WI38 (cell line): ENCODE measurements around the gene SPON1.
A peak's percentile ranks its signal among the peaks of the same experiment; 100 is the strongest.

Source experiments
- H3K4me3 ChIP-seq: 2 replicates; pipeline ENCODE4 v1.5.1; 2011; ENCODE audit warnings: low read depth, mild to moderate bottlenecking, control low read depth, low read length
- TF ChIP-seq, protein P1 (sequence below): IDR thresholded peaks from 2 replicates; pipeline ENCODE4 v1.5.1; 2012; ENCODE audit warnings: low read depth, mild to moderate bottlenecking, control low read depth, low read length

Gene SPON1

GRCh38 chr11:13947379-13947778, 15.1 kb upstream of the SPON1 start:
- TF ChIP-seq, protein P1, sequence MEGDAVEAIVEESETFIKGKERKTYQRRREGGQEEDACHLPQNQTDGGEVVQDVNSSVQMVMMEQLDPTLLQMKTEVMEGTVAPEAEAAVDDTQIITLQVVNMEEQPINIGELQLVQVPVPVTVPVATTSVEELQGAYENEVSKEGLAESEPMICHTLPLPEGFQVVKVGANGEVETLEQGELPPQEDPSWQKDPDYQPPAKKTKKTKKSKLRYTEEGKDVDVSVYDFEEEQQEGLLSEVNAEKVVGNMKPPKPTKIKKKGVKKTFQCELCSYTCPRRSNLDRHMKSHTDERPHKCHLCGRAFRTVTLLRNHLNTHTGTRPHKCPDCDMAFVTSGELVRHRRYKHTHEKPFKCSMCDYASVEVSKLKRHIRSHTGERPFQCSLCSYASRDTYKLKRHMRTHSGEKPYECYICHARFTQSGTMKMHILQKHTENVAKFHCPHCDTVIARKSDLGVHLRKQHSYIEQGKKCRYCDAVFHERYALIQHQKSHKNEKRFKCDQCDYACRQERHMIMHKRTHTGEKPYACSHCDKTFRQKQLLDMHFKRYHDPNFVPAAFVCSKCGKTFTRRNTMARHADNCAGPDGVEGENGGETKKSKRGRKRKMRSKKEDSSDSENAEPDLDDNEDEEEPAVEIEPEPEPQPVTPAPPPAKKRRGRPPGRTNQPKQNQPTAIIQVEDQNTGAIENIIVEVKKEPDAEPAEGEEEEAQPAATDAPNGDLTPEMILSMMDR: no peak
- no peak overlapping the region for H3K4me3 ChIP-seq

DNA sequence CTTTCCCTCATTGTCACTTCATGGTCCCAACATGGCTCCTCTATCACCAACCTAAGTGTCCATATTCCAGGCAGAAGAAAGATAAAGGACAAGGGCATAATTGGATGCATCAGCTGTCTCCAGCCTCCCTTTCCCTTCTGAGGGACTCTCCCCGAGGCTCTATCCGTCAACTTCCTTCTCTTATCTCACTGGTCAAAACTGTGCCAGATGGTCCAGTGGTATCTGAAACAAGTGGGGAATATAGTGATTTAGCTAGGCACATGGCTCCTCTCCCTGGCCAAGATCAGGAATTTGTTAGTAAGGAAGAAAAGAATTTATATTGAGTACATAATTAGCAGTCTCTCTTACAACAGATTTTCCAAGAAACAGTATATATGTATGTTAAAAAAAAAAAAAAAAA, 12.6 kb upstream of the SPON1 start:
- TF ChIP-seq, protein P1: no peak
- H3K4me3 ChIP-seq: no peak overlapping the region

DNA sequence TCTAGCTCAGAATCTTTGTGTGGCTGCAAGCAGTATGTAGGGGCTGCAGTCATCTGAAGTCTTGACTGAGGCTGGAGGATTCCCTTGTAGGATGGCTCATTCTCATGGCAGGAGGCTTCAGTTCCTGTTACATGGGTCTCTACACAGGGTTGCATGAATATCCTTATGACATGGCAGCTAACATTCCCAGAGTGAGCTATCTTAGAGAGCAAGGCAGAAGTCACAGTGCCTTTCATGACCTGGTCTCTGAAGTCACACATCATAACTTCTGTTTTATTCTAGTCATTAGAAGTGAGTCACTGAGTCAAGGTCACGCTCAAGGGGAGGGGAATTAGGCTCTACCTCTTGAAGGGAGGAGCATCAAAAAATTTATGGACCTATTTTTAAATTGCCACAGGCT, 10.3 kb upstream of the SPON1 start:
- no peak overlapping the region for H3K4me3 ChIP-seq
- TF ChIP-seq, protein P1: no peak

DNA sequence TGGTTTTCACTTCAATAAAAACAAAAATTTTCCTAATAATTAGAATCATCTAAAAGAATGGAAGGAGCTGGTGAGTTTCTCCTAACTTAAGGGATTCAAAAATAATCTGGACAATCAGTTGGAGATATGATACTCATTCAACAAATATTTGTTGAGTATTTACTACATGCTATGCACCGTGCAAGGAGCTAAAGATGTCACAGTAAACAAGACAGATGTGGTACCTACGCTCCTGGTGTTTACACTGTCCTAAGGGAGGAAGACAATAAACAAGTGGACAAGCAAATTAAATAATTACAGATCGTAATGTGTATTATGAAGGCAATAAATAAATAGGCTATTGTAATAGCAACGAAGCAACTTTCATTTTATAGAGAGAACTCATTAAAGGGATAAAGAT, 9.9 kb upstream of the SPON1 start:
- no peak overlapping the region for H3K4me3 ChIP-seq
- TF ChIP-seq, protein P1: no peak

- H3K4me3 ChIP-seq: no peak overlapping the region
- TF ChIP-seq, protein P1: no peak
Measured at GRCh38 chr11:13954591-13954990, 7.9 kb upstream of the SPON1 start.

GRCh38 chr11:13955971-13956421, 6.5 kb upstream of the SPON1 start:
- TF ChIP-seq, protein P1: peak; percentile 83
- H3K4me3 ChIP-seq: no peak overlapping the region

DNA sequence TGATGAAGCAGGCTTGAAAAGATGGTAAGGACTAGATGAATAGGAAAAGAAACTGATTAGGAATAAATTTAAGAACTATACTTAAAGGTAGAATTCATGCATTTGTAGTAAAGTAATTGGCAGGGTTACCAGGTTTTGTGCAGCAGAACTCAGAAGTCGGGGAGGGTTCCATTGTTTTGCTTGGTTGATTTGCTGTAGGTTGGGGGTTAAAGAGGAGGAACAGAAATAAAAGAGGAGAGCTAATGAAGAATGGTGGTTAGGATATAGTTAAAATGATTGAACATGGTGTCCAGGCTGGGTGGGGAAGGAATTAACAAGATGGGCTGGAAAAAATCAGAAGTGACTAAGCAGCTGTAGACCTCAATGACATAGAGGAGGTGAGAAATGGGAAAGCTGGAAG, 5.5 kb upstream of the SPON1 start:
- TF ChIP-seq, protein P1: no peak

More for the DNA sequence above, 5.5 kb upstream of the SPON1 start:
- H3K4me3 ChIP-seq: no peak overlapping the region
